ENCODE results near the gene ARID3A.

The ARID3A gene

GRCh38 chr19:1009981-1010538, 84.2 kb downstream of the ARID3A start:
- no peak for DNase-seq
- TF ChIP-seq GATA1 (IDR thresholded peaks at IDR 0.05; ENCODE audit: low read depth, low read length) (no peak), POLR2A (IDR thresholded peaks at IDR 0.05; ENCODE audit: low read length) (no peak)

DNA sequence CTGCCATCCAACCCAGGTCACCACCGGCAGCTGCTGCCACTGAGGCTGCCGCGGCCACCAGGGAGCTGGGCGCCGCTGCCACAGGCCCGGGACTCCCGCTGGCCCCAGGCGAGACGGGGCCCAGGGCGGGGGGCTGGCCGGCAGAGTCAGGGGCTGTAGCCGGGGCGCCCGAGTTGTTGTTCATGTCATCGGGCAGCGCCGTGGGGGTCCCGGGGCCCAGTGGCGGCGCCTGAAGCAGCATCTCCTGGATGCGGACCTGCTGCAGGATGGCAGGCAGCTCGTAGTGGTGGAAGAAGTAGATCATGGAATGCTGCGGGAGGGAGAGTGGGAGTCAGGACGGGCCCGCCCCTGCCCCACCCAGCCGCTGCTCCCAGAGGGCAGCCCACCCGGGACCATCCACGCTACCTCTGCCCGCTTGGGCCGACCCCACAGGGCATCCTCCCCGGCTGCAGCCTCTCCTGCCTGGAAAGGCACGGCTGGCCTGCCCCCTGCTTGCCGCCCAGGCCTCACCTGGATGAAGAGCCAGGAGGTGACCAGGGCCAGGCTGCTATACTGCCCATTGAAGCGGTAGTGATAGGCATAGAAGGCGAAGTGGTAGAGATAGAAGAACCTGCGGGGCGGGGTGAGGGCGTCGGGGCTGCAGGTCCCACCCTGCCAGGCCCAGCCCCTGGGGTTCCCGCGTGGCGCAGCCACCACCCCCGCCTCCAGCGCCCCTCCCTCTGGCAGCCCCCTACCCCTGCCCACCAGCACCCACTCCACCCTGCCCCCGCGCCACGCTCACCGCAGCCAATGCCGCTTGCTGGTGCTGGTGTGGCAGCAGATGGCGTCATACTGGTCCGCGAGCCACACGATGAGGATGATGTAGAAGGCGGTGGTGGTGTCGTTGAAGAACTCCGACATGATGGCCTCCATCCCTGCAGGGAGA, 85.0 kb downstream of the ARID3A start:
- TF ChIP-seq GATA1 (IDR thresholded peaks at IDR 0.05; ENCODE audit: low read depth, low read length) (no peak), POLR2A (IDR thresholded peaks at IDR 0.05; ENCODE audit: low read length) (no peak)
- no peak for DNase-seq

DNA sequence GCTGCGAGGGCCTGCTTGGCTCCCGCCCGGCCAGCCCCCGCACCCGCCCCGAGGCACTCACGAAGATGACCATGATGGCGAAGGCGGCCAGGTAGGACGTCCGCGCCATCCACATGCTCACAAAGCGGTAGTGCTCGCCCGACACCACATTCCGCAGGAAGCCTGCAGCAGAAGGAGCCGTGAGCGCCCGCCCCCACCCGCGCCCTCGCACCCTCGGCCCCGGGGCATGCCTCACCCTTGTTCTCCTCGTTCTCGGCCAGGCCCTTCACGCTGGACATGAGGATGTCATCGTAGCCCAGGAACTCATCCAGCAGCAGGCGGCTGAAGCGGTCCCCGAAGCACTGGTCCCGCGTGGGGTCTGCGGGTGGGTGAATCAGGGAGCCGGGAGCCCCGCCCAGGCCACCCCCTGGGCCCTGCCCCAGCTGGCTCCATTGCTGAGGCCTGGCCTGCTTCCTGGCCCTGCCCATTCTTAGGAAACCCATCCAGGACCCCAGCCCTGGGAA, 86.0 kb downstream of the ARID3A start:
- TF ChIP-seq GATA1 (IDR thresholded peaks at IDR 0.05; ENCODE audit: low read depth, low read length): no peak
- no peak for TF ChIP-seq POLR2A (IDR thresholded peaks at IDR 0.05; ENCODE audit: low read length)
- DNase-seq: no peak

- no peak for DNase-seq
- no peak for TF ChIP-seq POLR2A (IDR thresholded peaks at IDR 0.05; ENCODE audit: low read length)
- no peak for TF ChIP-seq GATA1 (IDR thresholded peaks at IDR 0.05; ENCODE audit: low read depth, low read length)
These were observed 86.5 kb downstream of the ARID3A start for GRCh38 chr19:1012334-1012733.

DNA sequence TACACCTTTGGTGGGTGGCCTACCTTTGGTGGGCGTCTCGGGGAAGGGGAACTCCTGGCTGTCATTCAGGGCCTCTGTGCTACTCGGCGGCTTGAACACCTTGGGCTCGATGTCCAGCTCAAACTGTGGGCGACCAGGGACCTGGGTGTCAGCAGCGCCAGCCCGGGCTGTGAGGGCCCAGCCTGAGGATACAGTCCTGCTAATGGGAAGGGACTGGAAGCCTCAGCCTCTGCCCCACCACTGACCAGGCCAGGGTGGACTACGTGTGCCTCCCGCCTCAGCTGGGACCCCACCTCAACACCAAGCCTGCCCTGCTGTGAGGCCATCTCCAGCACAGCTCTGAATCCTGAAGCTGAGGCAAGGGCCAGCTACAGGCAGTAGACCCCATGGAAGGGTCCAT, 87.4 kb downstream of the ARID3A start:
- TF ChIP-seq GATA1 (IDR thresholded peaks at IDR 0.05; ENCODE audit: low read depth, low read length): no peak
- TF ChIP-seq POLR2A (IDR thresholded peaks at IDR 0.05; ENCODE audit: low read length): no peak
- DNase-seq: no peak

DNA sequence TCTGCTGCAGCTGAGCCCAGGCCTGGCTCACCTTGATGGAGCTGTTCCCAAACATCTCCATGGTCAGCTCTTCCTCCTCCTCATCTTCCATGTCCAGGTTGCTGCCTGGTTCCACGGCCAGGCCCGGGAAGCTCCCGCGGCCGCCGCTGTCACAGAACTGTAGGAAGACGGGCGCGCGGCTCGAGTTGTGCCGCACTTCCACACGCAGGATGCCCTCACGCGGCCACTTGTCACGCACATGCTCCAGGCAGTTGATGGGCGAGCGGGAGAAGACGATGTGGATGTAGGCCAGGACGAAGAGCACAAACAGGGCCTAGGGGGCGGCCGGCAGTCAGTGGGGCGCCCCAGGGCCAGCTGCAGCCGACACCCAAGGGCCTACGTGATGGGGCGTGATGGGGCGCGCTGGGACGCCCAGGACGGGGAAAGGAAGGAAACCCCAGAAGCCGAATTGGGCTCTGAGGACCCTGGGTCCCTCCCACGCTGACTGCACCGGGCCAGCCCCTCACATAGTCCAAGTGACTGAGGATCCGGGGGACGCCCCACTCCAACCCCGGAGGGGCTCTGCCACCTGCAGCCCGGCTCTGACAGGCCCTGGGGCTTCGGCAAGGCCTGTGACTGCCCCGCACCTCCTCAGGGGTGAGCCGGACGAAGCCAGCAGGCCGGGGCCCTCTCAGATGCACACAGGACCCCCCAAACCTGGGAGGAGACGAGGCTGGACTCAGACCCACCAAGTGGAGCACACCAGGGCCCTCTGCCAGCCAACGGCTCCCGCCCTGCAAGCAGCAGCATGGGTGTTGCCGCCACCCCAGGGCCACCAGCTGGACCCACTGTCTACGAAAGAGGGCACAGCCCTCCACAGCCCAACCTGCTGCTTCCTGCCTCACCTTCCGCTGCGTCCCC, 88.6 kb downstream of the ARID3A start:
- TF ChIP-seq POLR2A (IDR thresholded peaks at IDR 0.05; ENCODE audit: low read length): no peak
- no peak for TF ChIP-seq GATA1 (IDR thresholded peaks at IDR 0.05; ENCODE audit: low read depth, low read length)
- DNase-seq: no peak

GRCh38 chr19:1015061-1015781, 89.4 kb downstream of the ARID3A start:
- DNase-seq: no peak

GRCh38 chr19:1015782-1016646, 90.2 kb downstream of the ARID3A start:
- no peak for DNase-seq
- TF ChIP-seq POLR2A (IDR thresholded peaks at IDR 0.05; ENCODE audit: low read length) (no peak), GATA1 (IDR thresholded peaks at IDR 0.05; ENCODE audit: low read depth, low read length) (no peak)

More at GRCh38 chr19:1015061-1015781, 89.4 kb downstream of the ARID3A start:
- TF ChIP-seq GATA1 (IDR thresholded peaks at IDR 0.05; ENCODE audit: low read depth, low read length) (no peak), POLR2A (IDR thresholded peaks at IDR 0.05; ENCODE audit: low read length) (no peak)

- no peak for DNase-seq
These were observed 90.8 kb downstream of the ARID3A start for GRCh38 chr19:1016647-1017114.

GRCh38 chr19:1017115-1017905, 91.5 kb downstream of the ARID3A start:
- TF ChIP-seq POLR2A (IDR thresholded peaks at IDR 0.05; ENCODE audit: low read length): no peak
- no peak for TF ChIP-seq GATA1 (IDR thresholded peaks at IDR 0.05; ENCODE audit: low read depth, low read length)
- DNase-seq: no peak

More at GRCh38 chr19:1016647-1017114, 90.8 kb downstream of the ARID3A start:
- no peak for TF ChIP-seq POLR2A (IDR thresholded peaks at IDR 0.05; ENCODE audit: low read length)
- no peak for TF ChIP-seq GATA1 (IDR thresholded peaks at IDR 0.05; ENCODE audit: low read depth, low read length)

DNA sequence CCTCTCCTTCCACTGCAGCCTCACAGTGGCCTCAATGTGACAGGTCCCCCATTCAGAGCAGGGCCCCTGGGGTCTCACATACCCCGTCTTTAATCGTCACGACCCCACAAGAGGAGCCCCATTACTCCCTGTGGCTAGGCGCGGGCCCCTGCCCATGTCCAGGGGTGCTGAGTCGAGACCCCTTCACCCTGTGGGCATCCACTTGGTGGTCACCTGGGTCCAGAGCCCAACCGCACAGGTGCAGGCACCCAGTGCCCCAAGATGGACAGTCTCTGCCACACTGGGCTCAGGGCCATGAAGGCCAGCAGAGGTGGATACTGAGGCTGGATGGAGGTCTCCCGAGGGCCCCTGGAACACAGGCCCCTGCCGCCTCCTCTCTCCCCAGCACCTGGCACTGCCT, 92.1 kb downstream of the ARID3A start:
- no peak for DNase-seq
- TF ChIP-seq GATA1 (IDR thresholded peaks at IDR 0.05; ENCODE audit: low read depth, low read length): no peak
- no peak for TF ChIP-seq POLR2A (IDR thresholded peaks at IDR 0.05; ENCODE audit: low read length)

Data from erythroblast (primary cell).